ENCODE data around the gene CNTN3.

Gene CNTN3

GRCh38 chr3:74614107-74614967 is at the start of gene CNTN3:
CNTN3 (minus strand) TSS chr3:74614659; CDS start chr3:74521112, 93,547 bp downstream.
- no peak for DNase-seq (ENCODE audit: low read depth in 2 of 2)

GRCh38 chr3:74663178-74663577 is 48.7 kb upstream of the CNTN3 start:
- DNase-seq (ENCODE audit: low read depth in 2 of 2) = no peak

GRCh38 chr3:74661672-74662071 is 47.2 kb upstream of the CNTN3 start:
- no peak for DNase-seq (ENCODE audit: low read depth in 2 of 2)

DNA sequence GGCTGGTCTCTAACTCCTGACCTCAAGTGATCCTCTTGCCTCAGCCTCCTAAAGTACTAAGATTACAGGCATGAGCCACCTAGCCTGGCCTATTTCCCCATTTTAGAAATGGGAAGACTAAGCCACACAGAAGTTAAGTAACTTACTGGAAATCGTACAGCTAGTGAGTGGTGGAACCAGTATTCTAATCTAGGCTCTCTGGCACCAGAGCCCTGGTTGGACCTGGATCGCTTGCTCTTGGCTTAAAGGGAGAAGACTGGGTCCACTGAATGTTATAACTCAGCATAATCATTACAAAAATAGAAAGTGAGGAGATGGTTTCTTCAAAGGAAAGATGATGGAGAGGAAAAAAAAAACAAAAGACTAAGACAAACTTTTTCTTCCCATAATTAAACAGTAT is 37.4 kb upstream of the CNTN3 start:
- DNase-seq (ENCODE audit: low read depth in 2 of 2) = no peak

- no peak for DNase-seq (ENCODE audit: low read depth in 2 of 2)
Measured at GRCh38 chr3:74651292-74651691, 36.8 kb upstream of the CNTN3 start.

DNA sequence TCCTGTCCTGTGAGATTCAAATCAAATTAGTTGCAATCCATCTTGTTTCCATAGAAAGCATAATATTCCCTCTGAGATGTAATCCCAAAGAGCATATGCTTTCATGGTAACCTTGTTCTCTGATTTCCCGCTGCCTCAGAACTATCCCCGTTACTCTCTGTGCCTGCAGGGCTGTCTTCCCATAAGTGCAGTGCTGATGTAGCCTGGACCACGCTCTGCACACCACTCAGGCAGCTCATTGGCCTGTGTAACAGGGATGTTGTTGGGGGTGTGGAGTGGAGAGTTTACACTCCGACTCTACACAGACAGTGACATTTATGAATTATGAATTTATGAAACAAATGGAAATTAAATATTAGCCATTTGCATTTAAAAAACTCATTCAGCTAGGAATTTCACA is 33.6 kb upstream of the CNTN3 start:
- no peak for DNase-seq (ENCODE audit: low read depth in 2 of 2)

- no peak for DNase-seq (ENCODE audit: low read depth in 2 of 2)
Measured at GRCh38 chr3:74646094-74646493, 31.6 kb upstream of the CNTN3 start.

DNA sequence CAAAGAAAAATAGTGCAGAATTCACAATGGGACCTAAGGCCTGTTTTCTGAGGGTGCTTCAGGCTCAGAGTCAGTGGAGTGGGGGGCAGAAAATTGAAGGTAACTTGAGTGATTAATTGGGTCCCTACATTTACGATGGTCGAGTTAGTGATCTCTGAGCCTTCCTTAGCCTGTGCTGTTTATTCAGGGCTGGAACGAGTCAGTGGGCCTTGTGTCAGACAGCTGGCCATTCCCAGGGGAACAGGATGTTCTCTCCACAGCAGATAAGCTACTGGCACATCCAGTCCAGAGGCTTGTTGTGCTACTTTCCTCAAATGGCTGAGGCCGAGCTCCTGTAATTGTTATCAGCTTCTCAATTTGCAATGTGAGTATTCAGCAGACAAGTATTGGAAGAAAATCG is 29.2 kb upstream of the CNTN3 start:
- DNase-seq (ENCODE audit: low read depth in 2 of 2) = no peak

- DNase-seq (ENCODE audit: low read depth in 2 of 2) = no peak
Measured at GRCh38 chr3:74642876-74643275, 28.4 kb upstream of the CNTN3 start.

GRCh38 chr3:74640211-74640610 is 25.8 kb upstream of the CNTN3 start:
- no peak for DNase-seq (ENCODE audit: low read depth in 2 of 2)

DNA sequence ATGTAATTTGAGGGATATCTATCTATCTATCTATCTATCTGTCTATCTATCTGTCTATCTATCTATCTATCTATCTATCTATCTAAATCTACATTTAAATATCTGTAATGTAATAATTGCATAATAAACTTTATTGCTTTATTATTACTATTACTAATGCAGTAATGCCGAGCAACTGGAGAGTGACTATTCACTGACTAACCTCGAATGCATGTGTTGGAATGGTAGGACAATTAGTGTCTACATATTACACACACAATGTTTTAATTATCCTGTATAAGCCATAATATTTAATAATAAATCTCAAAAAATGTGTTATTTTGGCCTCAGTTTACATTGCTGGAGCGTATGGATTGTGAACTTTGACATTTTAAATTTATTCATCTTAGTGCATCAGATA is 25.2 kb upstream of the CNTN3 start:
- DNase-seq (ENCODE audit: low read depth in 2 of 2) = no peak

GRCh38 chr3:74636981-74637380 is 22.5 kb upstream of the CNTN3 start:
- no peak for DNase-seq (ENCODE audit: low read depth in 2 of 2)

GRCh38 chr3:74633021-74633420 is 18.6 kb upstream of the CNTN3 start:
- DNase-seq (ENCODE audit: low read depth in 2 of 2) = no peak

DNA sequence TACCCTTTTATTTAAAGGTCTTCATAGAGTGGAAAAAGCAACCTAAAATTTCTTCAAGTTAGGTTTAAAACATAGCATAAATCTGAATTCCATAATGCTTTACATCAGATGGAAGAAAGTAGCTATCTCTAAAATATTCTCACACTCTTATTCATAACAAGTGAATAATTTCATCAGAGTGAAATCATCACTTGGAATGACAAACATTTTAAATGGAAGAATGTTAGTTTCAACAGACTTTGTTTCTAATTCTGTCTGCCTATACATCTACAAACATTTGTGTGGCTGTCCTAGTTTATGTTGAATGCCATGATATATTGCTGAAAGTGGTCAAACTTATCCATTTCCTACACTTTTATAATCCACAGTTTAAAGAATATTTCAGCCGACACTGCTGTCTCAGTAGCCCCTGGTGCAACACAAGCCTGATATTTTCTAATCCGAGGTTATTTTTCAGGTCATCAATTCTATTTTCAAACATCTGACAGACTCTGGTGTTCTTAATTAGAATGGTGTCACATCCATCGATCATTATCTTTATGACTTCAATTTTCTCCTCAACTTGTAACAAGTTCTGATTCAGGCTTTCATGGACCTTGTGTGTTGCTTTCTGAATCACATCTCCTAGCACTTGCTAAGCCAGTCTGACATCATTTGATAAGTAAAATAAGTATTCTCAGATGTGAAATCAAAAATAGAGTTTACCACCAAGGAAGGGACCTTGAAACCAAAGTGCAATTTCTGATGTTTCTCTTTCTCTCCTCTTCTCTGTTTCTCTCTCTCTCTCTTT is 17.1 kb upstream of the CNTN3 start:
- no peak for DNase-seq (ENCODE audit: low read depth in 2 of 2)

DNA sequence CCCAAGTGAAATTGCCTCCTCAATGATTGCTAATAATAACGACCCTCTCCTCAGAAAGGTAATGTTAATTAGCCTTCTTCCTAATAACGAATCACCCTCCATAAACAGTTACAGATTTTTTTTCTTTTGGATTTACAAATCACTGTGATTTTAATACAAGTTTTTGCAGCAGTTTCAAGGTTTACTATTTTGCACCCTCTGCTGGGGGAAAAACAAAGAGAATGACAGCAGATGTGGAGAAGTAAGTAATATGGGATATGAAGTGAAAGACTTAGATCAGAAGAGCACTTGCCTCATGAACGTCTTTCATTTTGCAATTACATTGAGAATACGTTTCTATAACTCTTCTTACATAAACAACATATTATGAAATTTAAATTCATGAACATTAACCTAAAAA is 16.1 kb upstream of the CNTN3 start:
- no peak for DNase-seq (ENCODE audit: low read depth in 2 of 2)

DNA sequence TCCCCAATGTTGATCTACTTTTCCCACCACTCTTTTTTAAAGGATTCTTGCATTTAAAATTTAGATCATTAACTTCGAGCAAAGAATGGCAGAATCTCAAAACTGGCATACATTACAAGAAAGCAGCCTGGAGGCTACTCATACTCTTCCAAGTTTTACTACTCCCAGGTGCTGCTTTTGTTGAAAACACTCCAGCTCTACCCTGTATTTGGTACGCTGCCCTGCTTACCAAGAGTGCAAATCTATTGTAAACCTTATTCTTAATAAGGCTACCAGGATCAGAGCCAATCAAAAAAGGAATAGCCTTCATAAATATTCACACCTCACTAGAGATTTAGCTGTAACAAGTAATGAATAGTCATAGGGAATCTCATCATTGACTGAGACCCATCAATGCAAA is 11.6 kb upstream of the CNTN3 start:
- DNase-seq (ENCODE audit: low read depth in 2 of 2) = no peak

DNA sequence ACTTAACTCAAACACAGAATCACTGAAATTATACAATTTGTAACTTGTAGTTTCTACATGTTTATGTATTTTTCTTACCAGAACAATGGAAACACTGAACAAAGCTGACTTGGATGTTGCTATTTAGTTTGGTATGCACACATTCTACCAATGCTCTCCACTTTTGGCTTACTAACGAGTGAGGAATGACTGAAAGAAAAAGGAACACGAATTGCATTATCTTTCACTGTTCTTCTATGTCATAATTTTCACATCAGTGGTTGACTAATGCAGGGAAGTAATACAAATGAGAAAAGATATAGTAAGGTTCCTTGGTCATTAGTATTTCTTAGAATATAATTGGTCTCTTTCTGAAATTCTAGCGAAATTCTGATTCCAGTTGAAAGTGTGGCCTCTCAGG is 9.8 kb upstream of the CNTN3 start:
- no peak for DNase-seq (ENCODE audit: low read depth in 2 of 2)

GRCh38 chr3:74623261-74623836 is 8.9 kb upstream of the CNTN3 start:
- no peak for DNase-seq (ENCODE audit: low read depth in 2 of 2)

- no peak for DNase-seq (ENCODE audit: low read depth in 2 of 2)
Measured at GRCh38 chr3:74621581-74621980, 7.1 kb upstream of the CNTN3 start.

GRCh38 chr3:74617776-74618175 is 3.3 kb upstream of the CNTN3 start:
- no peak for DNase-seq (ENCODE audit: low read depth in 2 of 2)

DNA sequence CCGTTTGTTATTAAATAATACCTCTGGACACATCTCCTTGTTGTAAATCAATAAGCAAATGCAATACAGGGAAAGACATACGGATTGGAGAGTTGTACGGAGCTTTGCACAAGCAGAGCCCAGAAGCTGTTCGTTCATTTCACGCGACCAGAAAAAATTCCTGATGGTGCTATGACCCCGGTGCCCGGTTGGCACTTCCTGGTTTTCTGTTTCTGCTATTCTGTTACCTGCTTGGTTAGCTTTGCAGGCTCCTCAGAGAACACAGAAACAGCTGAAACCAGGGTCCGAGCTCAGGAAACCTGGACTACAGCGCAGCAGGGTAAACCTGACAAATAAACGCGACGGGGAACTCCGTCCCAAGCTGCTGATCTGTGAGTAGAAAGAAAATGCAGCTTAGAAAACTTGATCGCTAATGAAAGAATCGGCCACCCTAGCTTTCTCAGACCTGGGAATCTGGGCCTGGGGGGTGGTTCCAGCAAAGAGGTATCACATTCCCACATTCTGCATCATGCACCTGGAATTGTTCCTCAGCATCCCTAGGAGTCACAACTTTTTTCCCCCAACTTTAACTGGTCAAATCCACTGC is 845 bp downstream of the CNTN3 start:
- no peak for DNase-seq (ENCODE audit: low read depth in 2 of 2)

DNA sequence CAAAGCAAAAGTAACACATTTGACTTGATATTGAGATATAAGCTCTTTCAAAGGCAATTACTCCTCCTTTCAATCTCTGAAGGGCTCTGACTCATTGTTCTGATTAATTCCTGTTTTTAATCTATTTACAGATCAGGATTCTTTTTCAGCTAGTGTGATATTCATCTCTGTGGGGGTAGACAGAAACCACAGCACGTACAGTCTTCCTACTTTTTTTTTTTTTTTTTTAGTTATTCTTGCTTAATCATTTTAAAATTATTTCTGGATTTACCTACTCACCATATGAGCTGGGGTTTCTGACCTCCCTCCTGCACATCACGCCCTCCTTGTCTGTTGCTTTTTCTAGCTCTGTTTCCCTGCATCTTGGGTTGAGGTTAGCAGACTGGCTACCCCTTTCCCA is 1.4 kb downstream of the CNTN3 start:
- DNase-seq (ENCODE audit: low read depth in 2 of 2) = no peak

Data from stimulated activated CD8-positive, alpha-beta memory T cell treated with anti-CD3 and anti-CD28 coated beads, Interleukin-2, amount 100 ng/mL, for 48 hours (primary cell).